ENCODE data around the gene LAMB2.

Gene LAMB2

GRCh38 chr3:49121132-49121736, 11.6 kb downstream of the LAMB2 start:
- peak overlapping the region; percentile 61 to 97 for H3K4me3 ChIP-seq (ENCODE audit: low read length in 2 of 2)

GRCh38 chr3:49120438-49121131, 12.3 kb downstream of the LAMB2 start, which contains the start of gene USP19:
USP19 (minus strand) TSS chr3:49120823; CDS start chr3:49119145, 1,678 bp downstream.
- peak within 1 kb of the TSS; percentile 95 for H2AK5ac ChIP-seq (ENCODE audit: low read depth, low read length)
- WGBS, 2 donors (ENCODE audit: extremely low coverage in 2 of 2, insufficient read length in 2 of 2, insufficient replicate concordance in 1 of 2): no CpG with 5 or more reads among the region's 70 CpGs
- H3K36me3 ChIP-seq (replicated peaks in 1 of 2; ENCODE audit: control insufficient read depth in 2 of 2, insufficient read depth in 2 of 2, low read length in 2 of 2): peaks cover 61 to 70% of the 10 kb centered on the region in 2 donors

More at GRCh38 chr3:49121132-49121736, 11.6 kb downstream of the LAMB2 start:
- Histone ChIP-seq H3K23ac (ENCODE audit: low read depth, low read length, poor library complexity) (no peak overlapping the region), H3K9ac (ENCODE audit: low read depth, low read length, poor library complexity) (peak overlapping the region; percentile 65), H3K9me3 (replicated peaks in 1 of 2; ENCODE audit: control insufficient read depth in 2 of 2, insufficient read depth in 1 of 2, low read depth in 1 of 2, low read length in 2 of 2) (peaks cover 0 to 3% of the 10 kb centered on the region in 2 donors), H4K91ac (ENCODE audit: low read depth, low read length, poor library complexity) (no peak overlapping the region), H3K4me1 (ENCODE audit: control insufficient read depth in 2 of 2, insufficient read depth in 1 of 2, low read depth in 1 of 2, low read length in 2 of 2) (peaks cover 8 to 9% of the 10 kb centered on the region in 2 donors), H2BK120ac (ENCODE audit: low read depth, low read length) (no peak overlapping the region), H3K18ac (ENCODE audit: low read length) (peak overlapping the region; percentile 55), H3K36me3 (replicated peaks in 1 of 2; ENCODE audit: control insufficient read depth in 2 of 2, insufficient read depth in 2 of 2, low read length in 2 of 2) (peaks cover 59 to 67% of the 10 kb centered on the region in 2 donors), H2BK5ac (ENCODE audit: low read length) (peak overlapping the region; percentile 69), H3K27me3 (ENCODE audit: control insufficient read depth in 3 of 3, insufficient read depth in 3 of 3, low read depth in 1 of 3, low read length in 3 of 3) (no peaks in the 10 kb centered on the region), H3K4ac (ENCODE audit: low read length) (peak overlapping the region; percentile 4), H2AFZ (ENCODE audit: low read length) (peak overlapping the region; percentile 88), H3K14ac (ENCODE audit: low read length) (no peak overlapping the region), H2BK12ac (ENCODE audit: low read length) (peak overlapping the region; percentile 48), H3K79me1 (ENCODE audit: low read depth, low read length) (peaks cover 5% of the 10 kb centered on the region), H2BK15ac (ENCODE audit: low read length) (peak overlapping the region; percentile 18), H3K4me2 (ENCODE audit: insufficient read depth, low read length, poor library complexity, severe bottlenecking) (peak overlapping the region; percentile 84), H2AK5ac (ENCODE audit: low read depth, low read length) (peak overlapping the region; percentile 95), H4K8ac (ENCODE audit: low read depth, low read length) (peak overlapping the region; percentile 83), H3K27ac (replicated peaks; ENCODE audit: low read length) (peak overlapping the region; percentile 94)
- DNase-seq (ENCODE audit: low spot score): no peak
- WGBS, 2 donors (ENCODE audit: extremely low coverage in 2 of 2, insufficient read length in 2 of 2, insufficient replicate concordance in 1 of 2): no CpG with 5 or more reads among the region's 17 CpGs

GRCh38 chr3:49120096-49120437, 12.8 kb downstream of the LAMB2 start:
- H2AFZ ChIP-seq (ENCODE audit: low read length): peak overlapping the region; percentile 88
- peaks cover 8 to 9% of the 10 kb centered on the region in 2 donors for H3K4me1 ChIP-seq (ENCODE audit: control insufficient read depth in 2 of 2, insufficient read depth in 1 of 2, low read depth in 1 of 2, low read length in 2 of 2)
- WGBS, 2 donors (ENCODE audit: extremely low coverage in 2 of 2, insufficient read length in 2 of 2, insufficient replicate concordance in 1 of 2): no CpG with 5 or more reads among the region's 9 CpGs
- H3K14ac ChIP-seq (ENCODE audit: low read length): peak overlapping the region; percentile 28
- no peaks in the 10 kb centered on the region for H3K27me3 ChIP-seq (ENCODE audit: control insufficient read depth in 3 of 3, insufficient read depth in 3 of 3, low read depth in 1 of 3, low read length in 3 of 3)
- H2BK5ac ChIP-seq (ENCODE audit: low read length): no peak overlapping the region
- peaks cover 5% of the 10 kb centered on the region for H3K79me1 ChIP-seq (ENCODE audit: low read depth, low read length)
- H2AK5ac ChIP-seq (ENCODE audit: low read depth, low read length): peak overlapping the region; percentile 8
- H2BK12ac ChIP-seq (ENCODE audit: low read length): no peak overlapping the region
- H4K8ac ChIP-seq (ENCODE audit: low read depth, low read length): no peak overlapping the region
- DNase-seq (ENCODE audit: low spot score): no peak
- peak overlapping the region; percentile 86 for H3K23ac ChIP-seq (ENCODE audit: low read depth, low read length, poor library complexity)
- no peak overlapping the region for H3K27ac ChIP-seq (replicated peaks; ENCODE audit: low read length)
- no peak overlapping the region for H2BK15ac ChIP-seq (ENCODE audit: low read length)
- peak overlapping the region; percentile 84 for H3K4me2 ChIP-seq (ENCODE audit: insufficient read depth, low read length, poor library complexity, severe bottlenecking)
- H2BK120ac ChIP-seq (ENCODE audit: low read depth, low read length): no peak overlapping the region
- H3K36me3 ChIP-seq (replicated peaks in 1 of 2; ENCODE audit: control insufficient read depth in 2 of 2, insufficient read depth in 2 of 2, low read length in 2 of 2): peaks cover 63 to 72% of the 10 kb centered on the region in 2 donors
- H3K4me3 ChIP-seq (ENCODE audit: low read length in 2 of 2): peak overlapping the region; percentile 97
- H3K18ac ChIP-seq (ENCODE audit: low read length): peak overlapping the region; percentile 81
- H3K9ac ChIP-seq (ENCODE audit: low read depth, low read length, poor library complexity): peak overlapping the region; percentile 98
- no peak overlapping the region for H3K4ac ChIP-seq (ENCODE audit: low read length)
- H3K9me3 ChIP-seq (replicated peaks in 1 of 2; ENCODE audit: control insufficient read depth in 2 of 2, insufficient read depth in 1 of 2, low read depth in 1 of 2, low read length in 2 of 2): peaks cover 0 to 3% of the 10 kb centered on the region in 2 donors
- H4K91ac ChIP-seq (ENCODE audit: low read depth, low read length, poor library complexity): peak overlapping the region; percentile 11

More at GRCh38 chr3:49120438-49121131, 12.3 kb downstream of the LAMB2 start, which contains the start of gene USP19:
- Histone ChIP-seq H3K27ac (replicated peaks; ENCODE audit: low read length) (peak within 1 kb of the TSS; percentile 94), H2BK120ac (ENCODE audit: low read depth, low read length) (no peak within 1 kb of the TSS), H4K8ac (ENCODE audit: low read depth, low read length) (peak within 1 kb of the TSS; percentile 83), H3K23ac (ENCODE audit: low read depth, low read length, poor library complexity) (peak within 1 kb of the TSS; percentile 86), H3K18ac (ENCODE audit: low read length) (peak within 1 kb of the TSS; percentile 81), H2BK5ac (ENCODE audit: low read length) (peak within 1 kb of the TSS; percentile 69), H3K4me3 (ENCODE audit: low read length in 2 of 2) (peak within 1 kb of the TSS; percentile 97), H3K4me1 (ENCODE audit: control insufficient read depth in 2 of 2, insufficient read depth in 1 of 2, low read depth in 1 of 2, low read length in 2 of 2) (peaks cover 8 to 9% of the 10 kb centered on the region in 2 donors), H3K4ac (ENCODE audit: low read length) (peak within 1 kb of the TSS; percentile 4), H2BK15ac (ENCODE audit: low read length) (peak within 1 kb of the TSS; percentile 18), H3K14ac (ENCODE audit: low read length) (peak within 1 kb of the TSS; percentile 28), H3K9me3 (replicated peaks in 1 of 2; ENCODE audit: control insufficient read depth in 2 of 2, insufficient read depth in 1 of 2, low read depth in 1 of 2, low read length in 2 of 2) (peaks cover 0 to 3% of the 10 kb centered on the region in 2 donors), H3K4me2 (ENCODE audit: insufficient read depth, low read length, poor library complexity, severe bottlenecking) (peak within 1 kb of the TSS; percentile 84), H2BK12ac (ENCODE audit: low read length) (peak within 1 kb of the TSS; percentile 48), H3K27me3 (ENCODE audit: control insufficient read depth in 3 of 3, insufficient read depth in 3 of 3, low read depth in 1 of 3, low read length in 3 of 3) (no peaks in the 10 kb centered on the region), H3K9ac (ENCODE audit: low read depth, low read length, poor library complexity) (peak within 1 kb of the TSS; percentile 98), H4K91ac (ENCODE audit: low read depth, low read length, poor library complexity) (peak within 1 kb of the TSS; percentile 11), H2AFZ (ENCODE audit: low read length) (peak within 1 kb of the TSS; percentile 88), H3K79me1 (ENCODE audit: low read depth, low read length) (peaks cover 5% of the 10 kb centered on the region)
- peak; percentile 84 for DNase-seq (ENCODE audit: low spot score)

- H2BK5ac ChIP-seq (ENCODE audit: low read length): no peak overlapping the region
- H3K79me1 ChIP-seq (ENCODE audit: low read depth, low read length): peaks cover 5% of the 10 kb centered on the region
- no peak overlapping the region for H2AK5ac ChIP-seq (ENCODE audit: low read depth, low read length)
- no peak overlapping the region for H3K4ac ChIP-seq (ENCODE audit: low read length)
- H3K23ac ChIP-seq (ENCODE audit: low read depth, low read length, poor library complexity): no peak overlapping the region
- peaks cover 63 to 72% of the 10 kb centered on the region in 2 donors for H3K36me3 ChIP-seq (replicated peaks in 1 of 2; ENCODE audit: control insufficient read depth in 2 of 2, insufficient read depth in 2 of 2, low read length in 2 of 2)
- peaks cover 8 to 9% of the 10 kb centered on the region in 2 donors for H3K4me1 ChIP-seq (ENCODE audit: control insufficient read depth in 2 of 2, insufficient read depth in 1 of 2, low read depth in 1 of 2, low read length in 2 of 2)
- peaks cover 0 to 3% of the 10 kb centered on the region in 2 donors for H3K9me3 ChIP-seq (replicated peaks in 1 of 2; ENCODE audit: control insufficient read depth in 2 of 2, insufficient read depth in 1 of 2, low read depth in 1 of 2, low read length in 2 of 2)
- H2BK12ac ChIP-seq (ENCODE audit: low read length): no peak overlapping the region
- H2BK15ac ChIP-seq (ENCODE audit: low read length): no peak overlapping the region
- no peak overlapping the region for H2BK120ac ChIP-seq (ENCODE audit: low read depth, low read length)
- peak overlapping the region; percentile 84 for H3K4me2 ChIP-seq (ENCODE audit: insufficient read depth, low read length, poor library complexity, severe bottlenecking)
- WGBS, 2 donors (ENCODE audit: extremely low coverage in 2 of 2, insufficient read length in 2 of 2, insufficient replicate concordance in 1 of 2): no CpG with 5 or more reads among the region's 3 CpGs
- no peak for DNase-seq (ENCODE audit: low spot score)
- H3K27me3 ChIP-seq (ENCODE audit: control insufficient read depth in 3 of 3, insufficient read depth in 3 of 3, low read depth in 1 of 3, low read length in 3 of 3): no peaks in the 10 kb centered on the region
- H3K9ac ChIP-seq (ENCODE audit: low read depth, low read length, poor library complexity): no peak overlapping the region
- no peak overlapping the region for H2AFZ ChIP-seq (ENCODE audit: low read length)
- H3K27ac ChIP-seq (replicated peaks; ENCODE audit: low read length): no peak overlapping the region
- no peak overlapping the region for H4K91ac ChIP-seq (ENCODE audit: low read depth, low read length, poor library complexity)
- no peak overlapping the region for H3K14ac ChIP-seq (ENCODE audit: low read length)
- H3K18ac ChIP-seq (ENCODE audit: low read length): no peak overlapping the region
- H4K8ac ChIP-seq (ENCODE audit: low read depth, low read length): no peak overlapping the region
- H3K4me3 ChIP-seq (ENCODE audit: low read length in 2 of 2): peak overlapping the region; percentile 97
Measured at GRCh38 chr3:49119439-49119838, 13.4 kb downstream of the LAMB2 start.
